A172 (cell line): ENCODE results near the gene ADAM22. TPM values are rescaled to one million over a fixed set of nuclear protein-coding genes. Genes with fewer than 3 reads are reported as not detected.
A peak's percentile ranks its signal among the peaks of the same experiment; 100 is the strongest.

Source experiments
- DNase-seq: peaks from one replicate; pipeline ENCODE4 v3.0.0-alpha.2; 2015; ENCODE audit warnings: low spot score
- total RNA-seq: library from RNA; depleted of rRNA; stranded (reverse); fragments of >200 nt; shearing (Covaris generic); gene quantifications from 2 replicates; pipeline ENCODE4 v1.2.3, GENCODE V29; 2014

The ADAM22 gene
- total RNA-seq, 1 experiment from 2014 or later = 3.1 TPM

GRCh38 chr7:87960239-87960638, 26.2 kb downstream of the ADAM22 start:
- DNase-seq = no peak

- DNase-seq = no peak
Measured at GRCh38 chr7:87961754-87962153, 27.7 kb downstream of the ADAM22 start.

- no peak for DNase-seq
Measured at GRCh38 chr7:87966271-87966670, 32.2 kb downstream of the ADAM22 start.

GRCh38 chr7:87968021-87968420, 34.0 kb downstream of the ADAM22 start:
- DNase-seq = no peak

DNA sequence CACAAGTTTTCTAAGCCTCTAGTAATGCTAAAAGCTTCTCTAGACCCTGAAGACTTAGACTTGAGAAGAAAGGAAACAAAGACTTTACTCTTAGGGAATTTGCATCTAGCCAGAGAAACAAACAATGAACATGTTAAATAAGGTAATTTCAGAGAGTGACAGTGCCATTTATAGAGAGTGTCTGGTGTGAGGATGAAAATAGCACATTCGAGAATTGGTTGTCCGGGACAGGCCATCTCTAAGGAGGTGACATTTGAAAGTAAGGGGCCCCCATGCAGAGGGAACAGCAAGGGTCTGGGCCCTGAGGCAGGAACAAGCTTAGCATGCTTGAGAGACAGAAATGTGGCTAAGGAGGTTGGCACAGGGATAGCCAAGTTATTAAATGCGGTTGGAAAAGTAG, 48.1 kb downstream of the ADAM22 start:
- no peak for DNase-seq

DNA sequence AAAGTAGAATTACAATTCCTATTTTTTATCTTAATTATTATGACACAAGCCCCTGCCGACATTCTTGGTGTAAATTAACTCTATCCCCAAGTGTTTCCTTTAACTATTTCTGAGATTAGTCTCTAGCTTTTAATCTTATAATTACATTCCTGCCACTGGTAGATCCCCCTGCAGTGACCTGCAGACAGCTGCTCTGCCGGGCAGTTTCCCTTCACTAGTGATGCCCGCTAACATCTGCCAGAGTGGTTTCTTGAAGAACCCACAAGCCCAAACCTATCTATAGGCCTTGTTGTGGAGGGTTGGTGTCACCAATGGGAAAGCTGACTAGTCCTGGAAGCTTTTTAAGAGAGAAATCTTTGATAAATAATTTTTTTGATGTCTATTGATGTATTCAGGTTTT, 50.0 kb downstream of the ADAM22 start:
- no peak for DNase-seq

- DNase-seq = no peak
Measured at GRCh38 chr7:87993269-87993668, 59.2 kb downstream of the ADAM22 start.

DNA sequence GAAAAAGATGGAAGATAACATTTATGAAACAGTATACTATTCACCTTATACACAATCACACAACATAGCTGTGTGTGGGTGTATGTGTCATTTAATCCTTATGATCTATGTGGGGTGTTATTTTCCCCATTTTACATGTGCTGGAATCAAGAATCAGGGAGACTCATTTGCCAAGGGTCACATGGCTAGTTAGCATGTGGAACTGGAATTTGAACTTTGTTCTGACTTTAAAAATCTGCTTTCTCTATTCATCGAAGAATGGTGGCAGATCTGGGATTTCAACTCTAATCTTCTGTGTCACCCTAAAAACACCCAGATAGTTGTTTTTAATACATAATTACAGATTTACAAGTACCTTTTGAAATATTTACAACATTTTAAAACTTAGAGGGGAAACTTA, 65.2 kb downstream of the ADAM22 start:
- no peak for DNase-seq

GRCh38 chr7:88001744-88002530, 67.9 kb downstream of the ADAM22 start:
- no peak for DNase-seq

- DNase-seq = no peak
Measured at GRCh38 chr7:88002617-88003016, 68.6 kb downstream of the ADAM22 start.

- no peak for DNase-seq
Measured at GRCh38 chr7:88003581-88003980, 69.5 kb downstream of the ADAM22 start.

GRCh38 chr7:88005191-88005590, 71.1 kb downstream of the ADAM22 start:
- DNase-seq = no peak

GRCh38 chr7:88009651-88010050, 75.6 kb downstream of the ADAM22 start:
- no peak for DNase-seq

DNA sequence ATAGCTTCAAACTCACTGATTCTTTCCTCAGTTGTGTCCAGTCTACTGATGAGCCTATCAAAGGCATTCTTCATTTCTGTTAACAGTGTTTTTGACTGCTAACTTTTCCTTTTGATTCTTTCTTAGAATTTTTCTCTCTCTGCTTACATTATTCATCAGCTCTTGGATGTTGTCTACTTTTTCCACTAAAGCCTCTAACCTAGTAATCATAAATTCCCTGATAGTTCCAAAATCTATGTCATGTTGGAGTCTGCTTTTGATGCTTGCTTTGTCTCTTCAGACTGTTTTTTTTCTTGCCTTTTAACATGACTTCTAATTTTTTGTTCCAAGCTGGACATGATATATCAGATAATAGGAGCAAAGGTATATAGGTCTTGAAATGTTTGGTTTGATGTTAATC, 78.0 kb downstream of the ADAM22 start:
- DNase-seq = no peak

GRCh38 chr7:88013981-88014380, 79.9 kb downstream of the ADAM22 start:
- no peak for DNase-seq

DNA sequence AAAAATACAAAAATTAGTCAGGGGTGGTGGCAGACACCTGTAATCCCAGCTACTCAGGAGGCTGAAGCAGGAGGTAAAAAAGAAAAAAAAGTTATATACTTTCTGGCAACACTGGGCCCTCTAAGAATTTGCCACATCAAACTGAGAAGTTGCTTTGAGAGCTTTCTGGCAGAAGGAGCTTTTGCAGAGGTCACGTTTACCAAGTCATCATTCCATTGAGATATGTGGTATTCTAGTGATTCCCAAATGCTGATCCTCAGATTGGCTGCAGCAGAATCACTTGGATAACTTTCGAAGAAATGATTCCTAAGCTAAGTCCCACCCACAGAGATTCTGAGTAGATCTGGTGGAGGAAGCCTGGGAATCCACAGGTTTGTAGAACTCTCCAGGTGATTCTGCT, 80.5 kb downstream of the ADAM22 start:
- DNase-seq = no peak

- no peak for DNase-seq
Measured at GRCh38 chr7:88015309-88015708, 81.3 kb downstream of the ADAM22 start.

- DNase-seq = no peak
Measured at GRCh38 chr7:88018501-88018900, 84.5 kb downstream of the ADAM22 start.

- peak; percentile 34 for DNase-seq
Measured at GRCh38 chr7:88020953-88021665, 87.1 kb downstream of the ADAM22 start.

GRCh38 chr7:88027724-88028123, 93.7 kb downstream of the ADAM22 start:
- DNase-seq = no peak

- DNase-seq = no peak
Measured at GRCh38 chr7:88034083-88034695, 100.1 kb downstream of the ADAM22 start.

- DNase-seq = no peak
Measured at GRCh38 chr7:88037050-88037449, 103.0 kb downstream of the ADAM22 start.

- DNase-seq = peak; percentile 45
Measured at GRCh38 chr7:88040694-88041093, 106.6 kb downstream of the ADAM22 start.
